Sciatic nerve (tissue), 2 donors: ENCODE results near the gene PRDM16. TPM values are rescaled to one million over a fixed set of nuclear protein-coding genes. Genes with fewer than 3 reads are reported as not detected.
A peak's percentile ranks its signal among the peaks of the same experiment; 100 is the strongest.

Experiments used
- ATAC-seq: fragments of 200-7000 bp; cut with Tn5 transposase; one replicate; pipeline ENCODE4 v1.9.1; 2020; ENCODE audit warnings: mild to moderate bottlenecking, moderate library complexity
- DNase-seq: peaks from one replicate; pipeline ENCODE4 v3.0.0-alpha.2; 2020; ENCODE audit warnings: low spot score
- intact Hi-C: fragments of 100-400 bp; cut with DNase I; formaldehyde crosslinking; loops from one replicate; pipeline ENCODE4 v1.14.2; 2022
- total RNA-seq: library from RNA; stranded (reverse); fragmentation: NEBNext Ultra II Directional; extraction: Animal tissue kit (Norgen Biotek cat#: 25700); gene quantifications from one replicate; pipeline ENCODE4 v1.2.1, GENCODE V29; 2021
- donor health status: DM: no; HTN: no; CAD: no.
- donor health status: DM: no; HTN: no; CAD: no.

The PRDM16 gene
- total RNA-seq, 1 donor from 2014 or later, result 31.3 TPM

GRCh38 chr1:3219791-3220467 lies 150.9 kb downstream of the PRDM16 start:
- DNase-seq (no peak), ATAC-seq (no peak)
- intact Hi-C loops, result no loop called here

- DNase-seq, result no peak
- intact Hi-C loops, result no loop called here
- peak; percentile 9 for ATAC-seq
Observed at GRCh38 chr1:3221112-3222041, 152.4 kb downstream of the PRDM16 start.

DNA sequence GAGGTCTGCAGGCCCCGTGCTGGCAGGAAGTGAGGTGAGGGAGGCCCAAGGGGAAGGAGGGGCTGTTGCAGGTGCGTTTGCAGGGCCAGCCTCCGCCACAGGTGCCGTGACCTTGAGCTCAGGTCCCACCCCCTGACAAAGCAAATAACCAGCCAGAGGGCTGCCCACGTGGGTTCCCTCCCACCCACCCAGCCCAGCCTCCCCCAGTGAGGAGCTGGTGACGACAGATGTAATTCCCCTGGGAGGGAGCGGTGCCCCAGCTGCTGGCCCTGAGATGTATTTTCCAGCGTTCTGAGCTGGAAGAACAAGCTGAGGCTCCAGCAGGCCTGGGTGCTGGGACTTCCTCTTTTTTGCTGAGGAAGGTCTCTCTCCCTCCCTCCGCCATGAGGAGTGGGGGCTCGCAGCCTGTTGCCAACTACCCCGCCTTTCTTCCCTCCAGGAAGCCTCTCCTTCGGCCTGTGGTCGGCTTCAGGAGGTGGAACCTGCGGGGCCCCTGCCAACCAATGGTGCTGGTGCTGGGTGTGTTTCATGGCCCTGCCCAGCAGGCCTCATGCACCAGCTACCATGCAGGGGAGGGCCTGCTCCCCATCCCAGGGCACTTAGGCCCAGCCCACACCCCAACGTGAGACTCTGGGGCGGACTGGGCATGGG lies 153.2 kb downstream of the PRDM16 start:
- DNase-seq (no peak), ATAC-seq (peak; percentile 15)
- intact Hi-C loops, result no loop called here

DNA sequence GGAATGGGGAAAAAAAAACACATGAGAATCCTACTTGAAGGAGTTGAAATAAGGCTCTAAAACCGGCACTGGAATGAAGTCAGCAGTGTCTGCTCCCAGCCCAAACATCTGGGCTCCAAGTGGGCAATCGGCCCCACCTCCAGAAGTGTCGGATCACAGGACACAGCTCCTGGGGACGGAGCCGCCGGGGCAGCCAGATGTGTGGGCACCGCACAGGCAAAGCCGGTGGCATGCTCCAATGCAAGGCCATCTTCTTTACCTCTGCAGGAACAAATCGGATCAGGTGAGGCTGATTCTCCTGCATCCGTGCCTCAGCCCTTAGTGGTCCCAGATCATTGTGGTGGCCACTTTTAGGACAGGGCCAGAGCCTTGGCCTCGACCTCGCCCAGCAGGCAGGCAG lies 156.7 kb downstream of the PRDM16 start:
- no peak for ATAC-seq
- intact Hi-C loops, result no loop called here
- DNase-seq, result no peak

DNA sequence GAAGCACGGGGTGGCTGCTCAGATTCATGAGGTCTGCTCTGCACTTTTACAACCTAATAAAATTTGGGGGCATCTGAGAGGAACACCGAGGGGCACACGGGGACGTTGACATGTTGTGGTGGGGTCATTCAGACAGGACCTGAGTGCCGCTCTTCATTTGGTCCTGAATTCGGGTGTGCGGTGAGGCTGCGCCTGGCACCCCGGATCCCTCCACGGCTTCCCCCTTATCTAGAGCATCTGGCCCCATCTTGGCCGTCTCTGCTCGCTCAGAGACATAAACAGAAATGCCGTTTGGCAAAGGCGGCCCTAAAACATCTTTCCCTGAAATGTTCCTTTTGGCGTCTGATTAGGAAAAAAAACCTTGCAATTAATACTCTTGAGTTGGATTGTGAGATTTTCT lies 157.2 kb downstream of the PRDM16 start:
- DNase-seq (no peak), ATAC-seq (no peak)
- intact Hi-C loops, result no loop called here

DNA sequence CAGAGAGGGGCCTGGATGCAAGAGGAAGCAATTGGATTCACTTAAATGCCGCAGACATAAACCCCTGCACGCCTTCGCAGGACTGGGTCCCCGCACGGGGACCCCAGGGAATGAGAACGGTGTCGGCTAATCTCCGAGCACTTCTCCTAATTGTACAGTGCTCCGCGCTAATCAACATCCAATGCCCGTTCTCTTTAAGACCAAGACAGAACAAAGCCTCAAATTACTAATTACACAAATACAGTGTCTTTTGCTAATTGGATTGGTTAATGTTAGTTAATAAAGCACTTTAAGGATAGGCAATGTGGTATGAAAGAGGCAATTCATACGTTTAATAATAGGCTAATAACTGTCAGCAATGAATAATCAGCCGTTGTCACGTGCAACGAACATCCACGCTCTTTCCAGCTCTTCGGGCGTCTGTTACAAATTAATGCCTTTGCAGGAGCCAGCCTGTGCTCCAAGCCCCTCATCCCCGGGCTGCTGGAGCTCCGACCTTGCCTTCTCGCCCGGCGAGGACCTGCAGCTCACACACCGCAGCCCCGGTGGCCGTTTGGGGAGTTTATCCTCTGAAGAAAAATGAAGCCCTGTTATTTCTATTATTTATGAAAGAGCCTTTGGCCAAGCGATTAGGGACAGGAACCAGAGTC lies 157.8 kb downstream of the PRDM16 start:
- intact Hi-C loops, result no loop called here
- ATAC-seq (no peak), DNase-seq (no peak)

DNA sequence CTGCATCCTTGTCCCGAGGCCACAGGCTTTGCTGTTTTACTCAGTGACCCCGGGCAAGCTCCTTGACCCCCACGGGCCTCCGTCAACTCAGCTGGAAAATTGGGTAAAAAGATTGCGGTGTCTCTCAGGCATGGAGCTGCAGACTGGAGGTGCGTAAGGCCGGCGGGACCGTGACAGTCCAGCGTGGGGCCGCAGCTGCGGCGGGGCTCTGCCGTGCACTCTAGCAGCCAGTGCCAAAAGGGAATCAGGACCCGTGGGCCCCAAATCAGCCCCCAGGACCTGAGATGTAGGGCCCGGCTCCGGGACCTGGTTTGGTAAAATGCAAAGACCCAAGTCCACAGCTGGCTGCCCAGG lies 158.3 kb downstream of the PRDM16 start:
- no peak for ATAC-seq
- no peak for DNase-seq
- intact Hi-C loops, result no loop called here

DNA sequence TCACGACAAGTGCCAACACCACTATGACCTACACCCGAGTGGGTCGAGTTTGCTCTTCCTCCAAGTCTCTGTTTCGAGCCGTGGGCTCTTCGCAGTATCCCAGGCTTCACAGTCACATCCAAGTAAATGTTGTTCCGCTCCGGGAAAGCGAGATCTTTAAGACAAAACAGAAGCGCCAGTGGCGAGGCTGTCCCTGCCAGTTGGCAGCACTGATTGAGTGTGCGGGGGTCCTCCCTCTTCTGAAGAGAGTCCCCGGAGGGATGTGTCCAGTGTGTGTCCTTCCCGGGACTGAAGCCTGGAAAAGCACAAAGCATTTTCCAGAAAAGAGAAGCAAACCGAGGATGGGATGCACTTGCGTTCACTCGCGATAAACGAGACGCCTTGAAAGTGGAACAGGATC lies 158.9 kb downstream of the PRDM16 start:
- ATAC-seq (no peak), DNase-seq (no peak)
- intact Hi-C loops, result no loop called here

GRCh38 chr1:3229081-3229725 lies 160.2 kb downstream of the PRDM16 start:
- intact Hi-C loops, result no loop called here
- ATAC-seq (no peak), DNase-seq (no peak)

- intact Hi-C loops, result no loop called here
- DNase-seq (no peak), ATAC-seq (no peak)
Observed at GRCh38 chr1:3230553-3230952, 161.6 kb downstream of the PRDM16 start.

- intact Hi-C loops, result no loop called here
- DNase-seq (no peak), ATAC-seq (no peak)
Observed at GRCh38 chr1:3231245-3231644, 162.2 kb downstream of the PRDM16 start.

DNA sequence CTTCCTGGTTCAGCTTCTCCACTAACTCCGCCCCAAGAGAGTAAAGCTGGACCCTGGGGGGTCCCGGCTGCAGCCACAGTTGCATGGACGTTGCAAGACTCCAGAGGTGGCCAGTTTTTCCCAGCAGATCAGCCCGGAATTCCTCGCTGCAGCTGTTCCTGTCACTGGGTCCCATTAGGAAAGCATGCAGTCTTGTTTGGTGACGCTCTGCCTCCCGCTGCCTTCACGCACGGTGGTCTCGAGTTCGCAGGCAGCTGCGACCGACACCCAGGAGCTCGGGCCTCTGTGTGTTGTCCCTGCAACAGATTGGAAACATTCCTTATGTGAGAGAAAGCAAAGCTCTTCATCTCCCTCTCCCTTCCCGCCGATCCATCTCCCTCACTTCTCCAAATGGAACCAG lies 162.8 kb downstream of the PRDM16 start:
- DNase-seq (no peak), ATAC-seq (no peak)
- intact Hi-C loops, result no loop called here

GRCh38 chr1:3233031-3233430 lies 164.0 kb downstream of the PRDM16 start:
- intact Hi-C loops, result no loop called here
- DNase-seq (no peak), ATAC-seq (no peak)

DNA sequence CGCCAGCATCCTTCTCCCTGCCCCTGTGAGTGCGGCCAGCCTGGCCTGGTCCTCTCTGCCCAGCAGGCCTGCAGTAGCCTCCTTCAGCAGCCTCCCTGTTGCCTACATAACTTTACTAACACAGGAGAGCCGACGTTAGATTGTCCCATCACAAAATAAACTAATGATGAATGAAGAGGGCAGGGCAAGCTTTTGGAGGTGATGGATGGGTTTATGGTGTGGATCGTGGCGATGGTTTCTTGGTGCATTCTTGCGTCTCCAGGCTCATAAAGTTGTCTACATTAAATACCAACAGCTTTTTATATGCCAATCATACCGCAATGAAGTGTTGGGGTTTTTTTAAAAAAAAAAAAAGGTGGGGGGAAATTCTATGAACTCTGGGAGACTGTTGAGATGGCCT lies 164.5 kb downstream of the PRDM16 start:
- DNase-seq, result no peak
- intact Hi-C loops, result no loop called here
- no peak for ATAC-seq

GRCh38 chr1:3234281-3234680 lies 165.3 kb downstream of the PRDM16 start:
- ATAC-seq (no peak), DNase-seq (no peak)
- intact Hi-C loops, result no loop called here

DNA sequence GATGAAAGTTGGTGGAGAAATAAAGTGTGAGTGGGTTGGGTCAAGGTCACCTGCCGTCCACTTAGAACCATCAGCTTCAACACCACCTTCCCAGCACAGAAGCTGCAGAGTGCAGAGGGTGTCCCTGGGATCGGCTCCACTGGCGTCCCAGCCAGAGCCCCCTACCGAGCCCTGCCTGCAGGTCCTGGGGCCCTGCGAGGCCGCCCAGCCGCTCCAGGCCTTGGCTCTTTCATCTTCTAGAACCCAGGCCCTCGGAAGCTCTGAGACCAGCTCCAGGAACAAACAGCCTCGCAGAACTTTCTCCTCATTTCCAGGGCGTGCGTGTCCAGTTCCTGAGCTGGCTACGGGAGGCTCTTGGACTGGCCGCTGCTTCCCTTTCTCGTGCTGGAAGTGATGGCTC lies 166.0 kb downstream of the PRDM16 start:
- intact Hi-C loops, result no loop called here
- DNase-seq, result no peak
- ATAC-seq, result no peak

GRCh38 chr1:3235496-3235895 lies 166.5 kb downstream of the PRDM16 start:
- ATAC-seq (no peak), DNase-seq (no peak)
- intact Hi-C loops, result no loop called here

DNA sequence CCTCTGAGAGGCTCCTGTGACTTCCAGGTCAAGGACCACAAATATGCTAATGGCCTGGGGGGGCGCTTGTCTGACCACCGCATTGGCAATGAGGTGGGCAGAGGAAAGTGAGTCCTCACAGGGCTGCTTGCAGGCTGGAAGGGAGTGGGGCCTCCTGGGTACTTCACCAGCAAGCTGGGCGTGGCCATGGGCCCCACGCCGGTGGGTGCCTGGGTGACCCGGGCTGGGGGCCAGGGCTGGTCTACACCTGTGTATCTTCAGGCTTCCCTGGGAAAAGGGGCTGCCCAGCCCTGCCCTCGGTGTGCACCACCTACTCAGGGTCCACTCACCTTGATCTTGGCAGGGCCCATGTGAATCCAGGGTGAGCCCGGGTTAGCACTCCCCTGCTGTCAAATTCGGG lies 167.4 kb downstream of the PRDM16 start:
- intact Hi-C loops, result no loop called here
- ATAC-seq (no peak), DNase-seq (no peak)

DNA sequence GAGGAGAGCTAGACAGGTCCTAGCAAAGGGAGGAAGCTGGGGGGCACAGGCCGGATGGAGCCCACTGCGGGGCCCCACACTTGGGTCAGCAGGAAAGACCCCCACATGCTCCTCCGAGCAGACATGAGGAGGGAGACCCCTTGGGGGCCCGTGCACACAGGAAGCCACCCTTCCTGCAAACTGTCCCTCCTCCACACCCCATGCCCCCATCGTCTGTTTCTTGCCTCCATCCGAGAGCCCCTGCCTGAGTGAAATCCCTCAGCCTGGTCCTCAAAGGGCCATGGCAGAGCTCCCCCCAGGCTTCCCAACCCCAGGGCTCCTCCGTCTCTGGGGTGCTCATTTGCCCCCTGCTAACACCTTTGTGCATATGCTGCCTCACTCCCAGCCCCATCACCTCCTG lies 168.0 kb downstream of the PRDM16 start:
- no peak for DNase-seq
- no peak for ATAC-seq
- intact Hi-C loops, result no loop called here
